Endothelial cell of hepatic sinusoid (primary cell): ENCODE data around the gene ARID5B.

Experiments used
- in situ Hi-C: cut with HindIII; loops from 2 replicates; pipeline ENCODE4 v1.10.0; 2017; ENCODE audit warnings: low sequenced_read_pairs

Gene ARID5B

DNA sequence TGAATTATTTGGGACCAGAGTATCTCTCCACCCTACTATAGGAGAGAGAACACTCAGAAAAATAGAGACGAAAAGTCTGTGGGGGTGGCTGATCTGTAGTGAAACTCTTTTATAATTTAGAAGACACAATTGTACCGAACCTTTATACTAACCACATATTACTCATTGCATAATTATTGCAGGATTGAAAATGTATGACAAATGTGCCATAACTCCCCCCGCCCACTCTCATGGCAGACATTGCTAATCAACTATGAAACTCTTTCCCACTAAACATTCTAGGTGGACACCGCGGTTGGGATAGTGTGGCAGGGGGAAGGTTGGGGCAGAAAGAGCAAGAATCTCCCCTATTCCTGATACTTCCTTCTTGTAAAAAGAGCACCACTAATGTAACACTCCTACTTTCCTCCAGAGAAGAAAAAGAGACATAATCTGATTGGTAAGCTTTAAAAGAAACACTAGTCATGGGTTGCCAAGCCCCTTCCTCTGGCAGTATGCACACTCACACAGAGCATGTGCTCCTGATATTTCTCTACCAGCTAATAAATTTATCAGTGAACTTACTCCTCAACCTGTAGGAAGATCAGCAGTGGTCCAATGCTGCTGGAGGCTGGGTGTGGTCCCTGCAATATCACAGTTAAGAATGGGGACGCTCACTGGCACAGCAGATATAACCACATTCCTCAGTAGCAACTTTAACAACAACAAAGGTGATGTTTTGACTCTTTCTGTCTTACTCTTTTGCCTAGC lies 18.7 kb upstream of the ARID5B start:
- in situ Hi-C loops = no loop called here

DNA sequence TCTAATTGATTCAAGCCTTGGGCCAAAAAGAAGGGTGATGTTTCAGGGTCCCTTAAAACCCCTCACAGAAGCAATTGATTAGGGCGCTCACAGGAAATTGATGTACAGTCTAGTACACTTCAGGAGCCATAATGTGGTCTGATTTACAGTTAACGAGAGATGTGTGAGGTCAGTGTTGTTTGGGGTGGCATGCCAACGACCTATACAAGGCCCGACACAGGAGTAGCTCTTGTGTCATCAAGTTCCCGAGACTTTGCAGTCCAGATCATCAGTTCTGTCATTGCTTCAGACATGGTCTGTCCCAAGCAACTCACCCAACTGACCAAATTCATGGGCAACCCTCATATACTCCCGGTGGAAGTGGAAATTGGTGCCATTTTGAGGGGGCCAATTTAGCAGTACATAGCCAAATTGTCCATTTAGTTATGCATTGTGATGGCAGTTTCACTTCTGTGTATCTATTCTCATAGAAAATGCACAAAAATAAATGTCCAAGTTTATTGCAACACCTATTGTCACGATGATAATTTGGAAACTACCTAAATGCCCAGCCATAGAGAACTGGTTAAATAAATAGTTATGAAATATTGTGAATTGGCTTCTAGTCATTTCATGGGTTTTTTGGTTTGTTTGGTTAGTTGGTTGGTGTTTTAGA lies 18.0 kb upstream of the ARID5B start:
- in situ Hi-C loops = no loop called here

DNA sequence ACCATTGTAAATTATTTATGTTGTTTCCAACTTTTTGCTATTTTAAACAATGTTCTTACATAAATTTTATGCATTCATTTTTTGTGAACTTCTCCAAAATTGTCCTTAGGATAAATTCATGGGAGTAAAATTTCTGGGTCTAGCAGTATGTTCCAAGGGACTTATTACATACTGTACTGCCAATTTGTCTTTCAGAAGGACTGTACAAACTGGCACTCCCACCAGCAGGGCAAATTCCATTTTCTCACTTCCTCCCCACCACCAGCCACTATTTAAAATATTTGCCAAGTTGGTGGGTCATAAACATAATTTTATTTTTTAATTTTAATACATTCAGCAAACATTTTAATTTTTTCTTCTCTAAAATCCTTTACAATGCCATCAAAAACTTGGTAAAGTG lies 13.7 kb upstream of the ARID5B start:
- in situ Hi-C loops = no loop called here

DNA sequence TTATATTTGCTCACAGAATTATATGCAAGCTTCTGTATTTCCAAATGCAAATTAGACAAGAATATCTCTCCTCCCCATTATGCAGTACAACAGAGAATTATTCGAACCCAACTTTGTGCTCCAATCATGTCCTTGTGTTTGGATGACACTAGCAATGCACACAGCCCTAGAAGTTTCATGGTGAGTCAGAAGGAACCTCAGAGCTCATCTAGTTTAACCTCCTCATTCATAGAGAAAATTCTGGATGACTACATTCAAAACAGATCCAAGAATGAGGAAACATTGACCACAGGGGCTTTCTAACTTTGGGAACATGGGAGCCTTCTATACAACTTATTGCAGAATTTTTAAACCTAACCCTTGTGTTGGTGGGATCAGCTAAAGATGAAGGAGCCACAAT lies 12.8 kb upstream of the ARID5B start:
- in situ Hi-C loops = no loop called here

DNA sequence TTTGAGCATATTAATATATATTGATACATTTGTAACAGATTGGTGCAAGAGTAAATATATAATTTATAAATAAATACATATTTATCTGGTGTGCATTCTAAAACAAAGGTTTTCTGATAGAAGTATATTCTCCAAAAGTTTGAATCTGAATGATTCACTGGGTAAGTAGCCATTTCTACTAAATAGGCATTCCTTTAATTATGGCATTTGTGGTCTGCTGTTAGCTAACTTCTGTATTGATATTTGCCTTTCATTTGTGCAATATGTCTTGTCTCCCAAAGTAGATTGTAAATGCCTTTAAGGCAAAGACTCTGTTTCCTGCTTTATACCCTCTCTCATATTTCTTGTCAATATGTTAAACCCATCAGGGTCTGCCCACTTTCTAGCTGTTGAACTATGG lies 11.1 kb upstream of the ARID5B start:
- in situ Hi-C loops = no loop called here

DNA sequence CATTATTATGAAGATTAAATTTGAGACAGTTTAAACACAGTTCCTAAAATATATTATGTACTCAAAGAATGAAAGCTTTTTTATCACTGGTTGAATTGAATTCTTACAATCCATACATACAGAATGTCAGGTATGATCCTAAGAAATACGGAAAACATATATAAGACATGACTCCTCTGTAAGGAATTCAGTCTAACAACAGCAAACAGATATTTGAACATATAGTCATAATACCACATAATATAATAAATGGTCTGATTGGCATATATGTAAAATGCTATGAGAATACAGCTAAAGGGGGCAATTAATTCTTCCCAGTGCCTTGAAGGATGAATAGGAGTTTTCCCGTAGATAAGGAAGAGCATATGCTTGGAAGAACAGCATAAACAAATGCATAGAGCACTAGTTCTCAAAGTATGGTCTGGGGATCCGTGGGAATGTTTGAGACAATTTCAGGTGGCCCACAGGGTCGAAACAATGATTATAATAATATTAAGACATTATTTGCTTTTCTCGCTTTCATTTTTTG lies 10.6 kb upstream of the ARID5B start:
- in situ Hi-C loops = no loop called here

DNA sequence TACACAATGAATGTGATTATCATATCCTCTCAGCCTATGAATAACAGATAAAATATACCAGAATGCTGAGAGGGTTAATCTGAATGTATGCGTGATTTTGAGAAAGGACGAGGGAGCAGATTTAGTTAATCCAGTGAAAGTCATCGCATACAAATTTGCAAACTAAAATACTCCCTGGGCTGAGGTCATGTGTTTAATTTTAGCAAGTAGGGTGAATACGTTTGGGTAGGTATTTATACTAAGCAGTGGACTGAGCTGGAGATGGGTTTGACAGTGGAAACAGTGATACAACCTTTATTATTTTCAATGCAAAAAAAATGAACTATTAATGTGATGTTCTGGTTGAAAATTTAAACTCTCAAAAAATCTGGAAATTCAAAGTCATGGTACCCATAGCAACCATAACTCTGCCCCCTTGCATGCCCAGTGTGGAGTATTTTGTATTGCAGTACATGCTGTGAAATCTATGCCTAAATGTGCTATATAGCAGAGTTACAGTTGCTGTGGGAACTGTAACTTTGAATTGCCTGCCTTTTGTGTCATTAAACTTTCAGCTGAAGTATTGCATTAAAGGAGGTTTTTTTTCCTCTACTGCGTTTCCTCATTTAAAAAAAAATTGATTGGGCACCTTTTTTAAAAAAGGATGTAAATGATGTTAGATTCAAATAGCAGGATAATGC lies 9.5 kb upstream of the ARID5B start:
- in situ Hi-C loops = no loop called here

DNA sequence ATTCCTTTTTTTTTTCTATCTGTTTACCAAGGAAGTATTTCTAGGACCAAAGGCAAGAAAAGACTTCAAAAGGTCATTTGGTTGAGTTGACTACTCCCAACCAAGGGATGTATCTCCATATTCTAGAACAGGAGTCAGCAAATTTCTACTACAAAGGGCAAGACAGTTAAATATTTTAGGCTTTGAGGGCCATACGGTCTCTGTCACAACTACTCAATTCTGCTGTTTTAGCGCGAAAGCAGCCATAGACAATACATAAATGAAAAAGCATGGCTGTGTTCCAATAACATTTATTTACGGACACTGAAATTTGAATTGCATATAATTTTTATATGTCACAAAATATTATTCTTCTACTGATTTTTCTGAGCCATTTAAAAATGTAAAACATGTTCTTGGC lies 8.5 kb upstream of the ARID5B start:
- in situ Hi-C loops = no loop called here

DNA sequence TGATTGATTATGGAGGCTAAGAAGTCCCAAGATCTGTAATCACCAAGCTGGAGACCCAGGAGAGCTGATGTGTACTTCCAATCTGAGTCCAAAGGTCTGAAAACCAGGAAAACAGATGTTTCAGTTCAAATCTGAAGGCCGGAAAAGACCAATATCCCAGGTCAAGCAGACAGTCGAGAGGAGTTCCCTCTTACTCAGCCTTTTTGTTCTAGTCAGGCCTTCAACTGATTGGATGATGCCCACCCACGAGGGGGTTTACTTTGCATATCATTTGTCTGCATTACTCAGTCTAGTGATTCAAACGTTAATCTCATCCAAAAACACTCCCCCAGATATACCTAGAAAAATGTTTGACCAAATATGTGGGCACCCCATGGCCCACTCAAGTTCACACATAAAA lies 7.4 kb upstream of the ARID5B start:
- in situ Hi-C loops = no loop called here

DNA sequence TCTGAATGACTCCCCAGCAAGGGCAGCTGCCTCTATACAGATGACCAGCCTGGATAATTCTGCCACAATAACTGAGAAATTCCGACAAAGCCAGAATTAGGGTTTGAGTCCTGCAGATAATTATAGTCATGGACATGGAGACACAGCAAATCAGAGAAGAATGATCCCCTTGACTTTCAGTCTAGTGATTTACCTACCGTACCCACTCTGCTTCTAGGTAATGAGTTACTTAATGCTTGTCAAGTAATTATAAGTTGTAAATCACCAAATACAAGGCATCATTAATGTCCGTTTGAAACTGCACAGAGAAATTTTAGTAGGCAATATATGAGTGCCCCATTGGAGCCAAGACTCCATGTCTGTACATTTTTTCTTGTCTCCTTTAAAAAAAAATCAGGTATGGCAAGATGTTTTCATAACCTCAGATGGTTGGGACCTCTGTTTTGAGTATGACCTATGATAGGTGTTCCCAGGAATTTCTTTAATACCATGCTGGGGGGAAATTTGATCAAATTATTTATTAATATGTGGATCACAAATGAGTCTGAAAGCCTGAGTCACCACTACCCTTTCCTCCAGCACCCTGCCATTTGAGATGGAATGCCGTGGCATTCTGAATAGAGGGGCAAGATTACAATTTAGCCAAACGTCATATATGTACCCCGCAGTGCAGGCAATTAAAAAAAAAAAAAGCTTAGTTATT lies 5.5 kb upstream of the ARID5B start:
- in situ Hi-C loops = no loop called here

DNA sequence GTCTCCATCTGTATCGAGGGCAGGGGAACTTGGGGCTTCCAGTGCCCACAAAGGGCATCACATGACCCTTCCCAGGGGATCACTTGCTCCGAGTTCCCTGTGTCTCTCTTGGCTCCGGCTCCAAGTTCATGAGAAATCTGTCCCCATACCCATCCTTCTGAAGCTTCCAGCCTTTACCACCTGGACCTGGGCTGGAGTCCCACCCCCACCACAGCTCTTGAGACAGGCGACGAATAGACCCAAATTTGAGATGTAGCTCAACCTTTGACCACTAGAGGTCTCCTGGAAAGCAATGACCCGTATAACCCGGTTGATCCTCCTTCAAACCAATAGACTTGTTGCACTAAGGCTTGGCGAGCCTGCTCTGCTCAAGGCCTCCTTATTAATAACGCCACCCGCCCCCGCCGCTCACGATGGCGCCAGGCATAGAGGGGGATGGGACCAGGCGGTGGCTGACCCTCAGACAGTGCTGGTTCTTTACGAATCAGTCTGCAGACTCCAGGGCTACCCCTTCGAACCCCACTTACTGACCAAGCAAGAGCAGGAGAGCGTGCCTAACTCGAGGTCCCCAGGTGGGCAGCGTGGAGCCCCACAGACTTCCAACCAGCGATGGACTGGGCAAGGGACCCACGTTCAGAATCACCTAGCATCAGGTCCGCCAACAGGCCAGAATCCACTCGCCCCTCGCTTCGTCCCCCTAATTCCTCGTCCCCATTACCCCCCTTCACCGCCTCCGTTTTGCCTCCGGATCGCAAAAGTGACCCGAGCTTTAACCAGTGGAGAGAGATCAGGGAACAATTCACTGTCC lies 4.4 kb upstream of the ARID5B start:
- in situ Hi-C loops = no loop called here

DNA sequence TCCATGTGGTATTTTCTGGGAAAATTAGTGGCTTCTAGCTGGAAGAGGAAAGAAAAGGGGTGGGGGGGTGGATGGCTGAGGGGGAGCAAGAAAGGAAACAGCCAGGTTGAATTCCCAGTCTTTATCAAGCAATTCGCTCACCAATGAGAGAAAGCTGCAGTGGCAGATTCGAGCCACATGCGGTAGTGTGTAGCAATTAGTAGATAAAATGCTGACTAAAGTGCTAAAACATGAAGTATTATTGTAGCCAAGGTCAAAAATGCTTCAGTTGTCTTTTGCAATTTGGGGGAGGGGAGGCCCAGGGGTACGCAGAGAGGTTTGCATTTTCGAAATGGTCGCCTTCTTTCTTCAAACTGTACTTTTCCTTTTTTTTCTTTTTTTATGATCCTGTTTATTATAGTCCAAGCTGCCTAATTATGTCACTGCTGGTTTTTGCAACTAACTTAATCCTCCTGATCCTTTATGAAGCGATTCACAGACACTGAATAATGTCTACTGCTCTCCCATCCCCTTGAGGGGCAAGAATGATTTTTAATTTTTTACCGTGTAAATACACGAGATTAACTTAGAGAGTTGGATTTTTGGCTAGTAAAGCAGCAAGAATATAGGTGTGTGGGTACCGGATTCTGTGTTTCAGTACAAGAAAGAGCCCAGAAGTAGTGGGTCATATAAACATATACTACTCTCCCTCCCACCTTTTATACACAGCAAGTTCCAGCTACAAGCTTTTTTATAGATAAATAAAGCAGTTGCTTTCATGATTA lies 3.6 kb upstream of the ARID5B start:
- in situ Hi-C loops = no loop called here

DNA sequence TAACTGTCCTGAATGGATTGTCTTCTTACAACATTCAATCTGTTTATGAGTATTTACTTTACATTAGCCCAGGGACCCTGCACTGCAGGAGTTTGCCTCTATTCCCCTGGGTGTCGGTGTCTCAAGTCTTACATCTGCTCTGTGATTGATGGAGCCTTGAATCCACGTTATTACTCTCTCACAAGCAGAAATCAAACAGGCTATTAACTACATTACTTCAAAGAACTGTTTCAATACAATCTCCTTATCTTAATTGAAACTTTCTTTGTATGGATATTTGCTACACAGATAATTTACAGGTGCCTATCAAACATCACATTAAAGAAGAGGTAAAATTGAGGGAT lies 3.1 kb upstream of the ARID5B start:
- in situ Hi-C loops = no loop called here

DNA sequence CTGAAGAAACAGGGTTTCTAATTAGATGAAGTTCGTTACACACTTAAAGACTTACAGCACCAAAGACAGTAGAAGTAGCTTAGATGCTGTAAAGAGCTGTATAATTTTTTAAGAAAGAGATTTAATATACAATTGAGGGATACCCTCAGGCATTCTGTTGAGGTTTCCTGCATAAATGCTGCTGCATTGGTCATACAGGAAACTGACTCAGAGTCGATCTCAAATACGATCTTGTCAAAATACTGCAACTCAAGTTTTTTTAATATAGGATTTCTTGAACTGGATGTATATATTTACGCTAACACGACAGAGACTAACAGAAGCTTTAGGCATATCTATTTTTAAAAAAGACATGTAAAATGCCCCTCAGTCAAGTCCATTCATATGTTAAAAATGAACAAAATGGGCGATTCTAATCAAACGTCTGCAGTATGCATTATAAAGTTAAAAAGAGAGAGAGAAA lies 2.4 kb upstream of the ARID5B start:
- in situ Hi-C loops = no loop called here

DNA sequence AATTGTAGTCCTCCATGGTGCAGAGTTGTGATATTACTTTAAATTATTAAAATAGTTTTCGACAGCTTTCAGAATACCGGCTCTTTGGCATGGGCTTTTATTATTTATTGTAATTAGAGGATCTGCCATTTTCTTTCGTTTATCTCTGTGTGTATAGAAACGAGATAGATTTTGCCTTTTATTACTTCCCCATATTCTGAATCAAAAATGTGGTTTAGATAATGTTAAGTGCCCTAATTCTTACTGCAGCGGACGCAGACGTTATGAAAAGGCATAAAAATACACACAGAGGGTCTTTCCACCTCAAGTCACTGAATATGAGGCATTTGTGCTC lies 1.9 kb upstream of the ARID5B start:
- in situ Hi-C loops = no loop called here

DNA sequence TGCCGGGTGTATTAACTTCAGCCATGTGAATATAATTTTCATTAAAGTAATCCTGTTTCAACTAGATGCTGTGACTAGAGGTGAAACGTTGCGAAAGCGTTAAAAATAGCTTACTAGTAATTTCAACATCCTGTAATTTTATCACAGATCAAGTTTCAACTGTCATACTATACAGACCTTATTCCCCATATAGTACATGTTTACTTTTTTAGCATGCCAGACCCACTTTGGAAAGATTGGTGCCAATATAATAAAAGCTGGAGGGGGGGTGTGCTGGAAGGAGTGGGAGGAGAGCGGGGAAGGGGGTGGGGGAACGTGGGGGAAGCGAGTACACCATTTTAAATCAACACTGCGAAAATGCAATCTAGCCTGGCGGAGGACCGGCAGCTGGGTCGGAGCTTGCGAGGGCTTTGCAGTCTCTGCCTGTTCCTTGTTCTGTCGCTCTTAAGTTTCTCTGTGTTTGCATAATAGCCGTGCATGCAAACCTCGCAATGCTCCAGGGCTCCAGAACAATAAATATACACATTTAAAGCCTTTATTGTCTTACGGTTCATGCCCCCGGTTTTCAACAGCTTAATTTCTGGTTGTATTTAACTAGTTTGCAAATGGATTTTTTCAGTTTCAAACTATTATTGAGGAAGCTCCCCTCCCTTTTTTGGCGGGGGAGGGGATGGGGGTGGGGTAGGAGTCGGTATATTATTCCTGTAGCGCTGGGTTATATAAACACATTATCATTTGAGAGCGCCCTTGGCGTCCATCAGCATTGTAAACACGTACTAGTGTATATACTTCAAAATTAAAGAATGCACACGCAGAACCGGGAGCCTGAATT lies 1.3 kb upstream of the ARID5B start:
- in situ Hi-C loops = no loop called here

DNA sequence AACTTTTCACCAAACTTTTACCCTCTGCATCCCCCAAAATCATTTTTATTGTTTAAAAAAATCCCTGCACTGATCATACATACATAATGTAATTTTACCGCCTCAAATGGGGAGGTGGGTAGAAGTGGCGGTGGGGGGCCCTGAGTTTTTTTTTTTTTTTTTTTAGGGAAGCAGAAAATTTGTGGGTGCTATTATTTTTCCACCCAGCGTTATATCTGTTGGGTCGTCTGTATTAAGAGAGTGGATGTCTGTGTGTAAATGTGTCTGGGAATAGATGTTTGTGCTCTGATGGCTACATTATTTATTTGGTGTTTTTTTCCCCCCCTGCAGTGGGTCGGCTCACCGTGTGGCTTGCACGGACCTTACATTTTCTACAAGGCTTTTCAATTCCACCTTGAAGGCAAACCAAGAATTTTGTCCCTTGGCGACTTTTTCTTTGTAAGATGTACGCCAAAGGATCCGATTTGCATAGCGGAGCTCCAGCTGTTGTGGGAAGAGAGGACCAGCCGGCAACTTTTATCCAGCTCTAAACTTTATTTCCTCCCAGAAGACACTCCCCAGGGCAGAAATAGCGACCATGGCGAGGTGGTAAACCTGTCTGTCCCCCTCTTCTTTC lies 438 bp downstream of the ARID5B start:
- in situ Hi-C loops = no loop called here

DNA sequence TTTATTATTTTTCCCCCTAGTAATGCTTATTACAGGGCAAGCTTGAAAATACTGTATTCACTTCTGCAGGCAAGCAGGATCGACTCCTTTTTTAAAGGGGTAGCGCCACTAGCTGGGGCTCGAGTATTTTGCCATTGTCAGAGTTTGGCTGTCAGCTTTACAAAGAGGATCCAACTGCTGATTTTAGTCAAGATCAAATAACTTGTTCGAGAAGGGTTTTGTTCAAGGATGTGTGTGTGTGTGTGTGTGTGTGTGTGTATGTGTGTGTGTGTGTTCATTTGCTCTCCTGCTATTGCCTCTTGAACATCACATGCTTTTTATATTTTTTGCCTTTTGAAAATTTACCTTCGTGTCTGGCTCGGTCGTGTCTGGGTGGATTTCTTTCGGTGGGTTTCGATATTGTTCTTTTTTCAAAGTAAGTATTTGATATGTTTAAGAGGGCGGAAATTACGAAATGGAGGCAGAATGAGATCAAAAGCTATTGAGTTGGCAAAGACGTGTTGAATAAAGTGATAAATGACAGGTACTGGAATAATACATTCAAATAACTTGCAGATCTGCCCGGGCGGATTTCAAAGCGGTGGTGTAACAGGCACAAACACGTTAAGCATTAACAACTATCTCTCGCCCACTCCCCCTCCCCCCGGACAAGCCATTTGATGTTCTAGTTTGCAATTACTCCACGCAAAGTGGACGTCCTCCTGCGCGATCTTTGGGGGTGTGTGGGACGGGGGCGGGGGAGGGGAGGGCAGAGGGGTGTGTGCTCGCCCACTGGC lies 1.1 kb downstream of the ARID5B start:
- in situ Hi-C loops = no loop called here
